Subcutaneous adipose tissue (tissue), 4 donors: ENCODE measurements around the gene SLC35A5. TPM values are rescaled to one million over a fixed set of nuclear protein-coding genes. Genes with fewer than 3 reads are reported as not detected.

Experiments used
- total RNA-seq, 4 donors: library from RNA; depleted of rRNA; stranded (reverse); fragments of >200 nt; gene quantifications; one replicate each; pipeline ENCODE4 v1.1.0, GENCODE V29; 2016
- TF ChIP-seq, protein P1 (sequence below): fragments of 450-650 bp; IDR thresholded peaks from one replicate; pipeline ENCODE4 v1.5.1; 2016; ENCODE audit warnings: low read depth, mild to moderate bottlenecking, control low read depth, antibody characterized with exemption, moderate library complexity

The SLC35A5 gene
- total RNA-seq, 4 donors from 2014 or later, result 26.6 to 42.6 (median 37.6) TPM

DNA sequence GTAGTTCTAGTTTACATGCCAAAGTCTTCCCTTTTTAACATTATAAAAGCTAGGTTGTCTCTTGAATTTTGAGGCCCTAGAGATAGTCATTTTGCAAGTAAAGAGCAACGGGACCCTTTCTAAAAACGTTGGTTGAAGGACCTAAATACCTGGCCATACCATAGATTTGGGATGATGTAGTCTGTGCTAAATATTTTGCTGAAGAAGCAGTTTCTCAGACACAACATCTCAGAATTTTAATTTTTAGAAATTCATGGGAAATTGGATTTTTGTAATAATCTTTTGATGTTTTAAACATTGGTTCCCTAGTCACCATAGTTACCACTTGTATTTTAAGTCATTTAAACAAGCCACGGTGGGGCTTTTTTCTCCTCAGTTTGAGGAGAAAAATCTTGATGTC is 21.3 kb downstream of the SLC35A5 start:
- TF ChIP-seq, protein P1, sequence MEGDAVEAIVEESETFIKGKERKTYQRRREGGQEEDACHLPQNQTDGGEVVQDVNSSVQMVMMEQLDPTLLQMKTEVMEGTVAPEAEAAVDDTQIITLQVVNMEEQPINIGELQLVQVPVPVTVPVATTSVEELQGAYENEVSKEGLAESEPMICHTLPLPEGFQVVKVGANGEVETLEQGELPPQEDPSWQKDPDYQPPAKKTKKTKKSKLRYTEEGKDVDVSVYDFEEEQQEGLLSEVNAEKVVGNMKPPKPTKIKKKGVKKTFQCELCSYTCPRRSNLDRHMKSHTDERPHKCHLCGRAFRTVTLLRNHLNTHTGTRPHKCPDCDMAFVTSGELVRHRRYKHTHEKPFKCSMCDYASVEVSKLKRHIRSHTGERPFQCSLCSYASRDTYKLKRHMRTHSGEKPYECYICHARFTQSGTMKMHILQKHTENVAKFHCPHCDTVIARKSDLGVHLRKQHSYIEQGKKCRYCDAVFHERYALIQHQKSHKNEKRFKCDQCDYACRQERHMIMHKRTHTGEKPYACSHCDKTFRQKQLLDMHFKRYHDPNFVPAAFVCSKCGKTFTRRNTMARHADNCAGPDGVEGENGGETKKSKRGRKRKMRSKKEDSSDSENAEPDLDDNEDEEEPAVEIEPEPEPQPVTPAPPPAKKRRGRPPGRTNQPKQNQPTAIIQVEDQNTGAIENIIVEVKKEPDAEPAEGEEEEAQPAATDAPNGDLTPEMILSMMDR, result no peak

- TF ChIP-seq, protein P1, result no peak
These were observed 23.9 kb downstream of the SLC35A5 start for GRCh38 chr3:112585782-112586181.

- TF ChIP-seq, protein P1, result no peak
These were observed 25.5 kb downstream of the SLC35A5 start for GRCh38 chr3:112587336-112587735.

DNA sequence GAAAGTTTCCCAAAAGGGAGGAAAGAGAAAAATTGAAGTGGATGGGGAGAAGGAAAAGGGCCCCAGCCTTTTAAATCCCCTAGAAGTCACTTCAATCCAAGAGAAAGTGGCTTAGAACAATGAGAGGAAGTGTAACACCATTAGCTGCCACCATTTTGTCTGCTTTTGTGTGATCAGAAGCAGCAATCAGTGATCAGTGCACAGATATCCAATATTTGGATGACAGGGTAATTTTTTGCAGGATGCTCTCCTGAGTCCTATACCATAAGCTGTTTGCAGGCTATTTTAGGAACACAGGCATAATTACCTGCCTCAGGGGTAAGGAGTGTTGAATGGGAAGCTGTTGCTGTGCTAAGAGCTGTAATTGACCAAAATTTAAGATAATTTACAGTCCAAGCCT is 31.4 kb downstream of the SLC35A5 start:
- TF ChIP-seq, protein P1, result no peak

DNA sequence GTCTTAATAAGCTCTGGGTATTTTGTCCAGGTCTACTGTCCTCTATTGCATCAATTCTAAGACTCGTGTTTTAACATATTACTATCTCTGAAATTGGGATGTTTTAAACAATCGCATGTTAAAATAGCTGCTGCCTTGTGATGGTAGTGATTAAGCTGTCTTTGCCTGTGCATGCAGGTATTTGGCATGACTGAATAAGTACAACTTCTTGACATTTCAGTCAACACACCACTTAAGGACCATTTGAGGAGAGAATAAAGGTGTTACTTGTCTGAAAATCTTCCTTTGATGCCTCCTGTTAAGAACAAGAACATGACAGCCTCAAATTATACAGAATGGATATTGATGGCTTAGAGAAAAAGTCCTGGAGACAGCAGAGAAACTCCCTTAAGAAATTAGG is 33.0 kb downstream of the SLC35A5 start:
- TF ChIP-seq, protein P1, result no peak

DNA sequence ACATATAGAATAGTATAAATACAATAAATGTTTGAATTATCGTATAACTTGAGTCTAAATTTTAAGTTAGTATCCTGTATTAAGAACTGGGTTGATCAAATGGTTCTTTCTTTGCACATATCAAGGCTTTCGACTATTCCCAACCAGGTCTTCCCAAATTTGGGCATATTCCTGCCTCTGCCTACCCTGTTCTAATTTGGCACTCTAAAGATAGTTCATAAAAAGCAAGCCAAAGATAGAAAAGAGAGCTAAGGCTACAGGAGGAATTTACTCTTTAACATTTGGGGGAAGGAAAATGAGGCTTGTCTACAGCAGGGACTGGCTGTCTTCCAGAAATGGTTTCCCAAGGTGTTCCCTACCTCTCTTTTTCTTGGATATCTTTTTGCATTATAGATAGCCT is 36.1 kb downstream of the SLC35A5 start:
- TF ChIP-seq, protein P1, result no peak

DNA sequence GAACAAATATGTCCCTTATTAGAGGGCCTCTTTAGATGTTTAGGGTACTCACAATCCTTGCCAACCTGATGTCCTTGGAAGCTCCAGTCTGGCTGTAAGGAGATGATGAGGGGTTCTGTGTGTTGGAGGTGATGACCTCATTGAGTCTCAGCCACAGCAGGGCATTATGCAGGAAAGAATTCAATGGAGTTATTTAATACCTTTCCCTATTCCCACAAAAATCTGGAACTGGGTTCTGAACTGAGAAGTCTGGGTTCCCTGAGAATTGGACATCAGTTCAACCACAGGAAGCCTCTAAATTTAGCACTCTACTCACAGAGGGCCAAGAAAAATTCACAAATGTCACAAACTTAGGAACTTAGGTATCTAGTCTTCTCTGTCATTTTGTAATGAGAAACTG is 36.9 kb downstream of the SLC35A5 start:
- TF ChIP-seq, protein P1, result no peak
